Spleen (tissue), 7 donors: ENCODE measurements around the gene URB1.

Experiments used
- POLR2A ChIP-seq, 3 donors: fragments of 450-650 bp; IDR thresholded peaks; one replicate each; pipeline ENCODE4 v1.5.1; 2017; ENCODE audit warnings: antibody characterized with exemption in 3 of 3, mild to moderate bottlenecking in 1 of 3
- TF ChIP-seq, protein P1 (sequence below), 11 experiments: fragments of 200-600 bp in 7 of 11; fragments of 450-650 bp in 4 of 11; sonication (generic) in 4 of 11; IDR thresholded peaks in 8 of 11; conservative IDR thresholded peaks in 3 of 11; 1 replicate in 7 of 11; 2 replicates in 4 of 11; pipeline versions ENCODE4 v1.4.0 to v1.8.0; 2016 to 2021; ENCODE audit warnings: antibody characterized with exemption in 11 of 11, inconsistent platforms in 4 of 11, mild to moderate bottlenecking in 1 of 11
- donor health status: DM: no; HTN: no; CAD: no; lungs with moderate emphysema.
- donor health status: DM: no; HTN: no; CAD: no.
- donor health status: DM: no; HTN: no; CAD: no.

DNA sequence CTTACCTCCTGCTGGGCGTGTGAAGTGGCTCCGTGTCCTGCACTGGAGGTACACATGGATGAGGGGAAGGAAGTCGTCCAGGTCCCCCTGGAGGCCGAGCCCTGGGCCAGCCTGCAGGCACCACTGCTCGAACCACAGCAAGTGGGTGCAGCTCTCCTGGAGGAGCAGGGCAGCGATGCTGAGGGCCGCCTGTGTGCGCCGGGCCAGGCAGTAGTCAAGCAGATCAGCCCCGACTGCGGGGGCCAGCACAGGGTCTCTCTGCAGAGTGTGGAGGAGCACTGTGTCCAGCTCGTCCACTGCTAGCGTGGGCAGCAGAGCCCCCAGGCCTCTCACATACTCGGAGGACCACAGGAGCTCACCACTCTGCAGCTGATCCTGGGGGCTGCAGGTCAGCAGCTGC, 45.9 kb downstream of the URB1 start:
- no peak for TF ChIP-seq POLR2A (IDR thresholded peaks at IDR 0.05)
- TF ChIP-seq, protein P1, sequence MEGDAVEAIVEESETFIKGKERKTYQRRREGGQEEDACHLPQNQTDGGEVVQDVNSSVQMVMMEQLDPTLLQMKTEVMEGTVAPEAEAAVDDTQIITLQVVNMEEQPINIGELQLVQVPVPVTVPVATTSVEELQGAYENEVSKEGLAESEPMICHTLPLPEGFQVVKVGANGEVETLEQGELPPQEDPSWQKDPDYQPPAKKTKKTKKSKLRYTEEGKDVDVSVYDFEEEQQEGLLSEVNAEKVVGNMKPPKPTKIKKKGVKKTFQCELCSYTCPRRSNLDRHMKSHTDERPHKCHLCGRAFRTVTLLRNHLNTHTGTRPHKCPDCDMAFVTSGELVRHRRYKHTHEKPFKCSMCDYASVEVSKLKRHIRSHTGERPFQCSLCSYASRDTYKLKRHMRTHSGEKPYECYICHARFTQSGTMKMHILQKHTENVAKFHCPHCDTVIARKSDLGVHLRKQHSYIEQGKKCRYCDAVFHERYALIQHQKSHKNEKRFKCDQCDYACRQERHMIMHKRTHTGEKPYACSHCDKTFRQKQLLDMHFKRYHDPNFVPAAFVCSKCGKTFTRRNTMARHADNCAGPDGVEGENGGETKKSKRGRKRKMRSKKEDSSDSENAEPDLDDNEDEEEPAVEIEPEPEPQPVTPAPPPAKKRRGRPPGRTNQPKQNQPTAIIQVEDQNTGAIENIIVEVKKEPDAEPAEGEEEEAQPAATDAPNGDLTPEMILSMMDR (IDR thresholded peaks at IDR 0.05 in 8 of 11, conservative IDR thresholded peaks at IDR 0.05 in 3 of 11) = no peak
